ENCODE results near the gene DACT2. TPM values are rescaled to one million over a fixed set of nuclear protein-coding genes. Genes with fewer than 3 reads are reported as not detected.
"Not testable (repeated sequence)": the region's sequence is repeated elsewhere in the genome, so short reads cannot be mapped to it uniquely, and the experiment has no call there.

The DACT2 gene
- total RNA-seq, 3 donors from 2014 or later (not counting 1 experiment from before 2014, with no cell fraction given) = not detected

DNA sequence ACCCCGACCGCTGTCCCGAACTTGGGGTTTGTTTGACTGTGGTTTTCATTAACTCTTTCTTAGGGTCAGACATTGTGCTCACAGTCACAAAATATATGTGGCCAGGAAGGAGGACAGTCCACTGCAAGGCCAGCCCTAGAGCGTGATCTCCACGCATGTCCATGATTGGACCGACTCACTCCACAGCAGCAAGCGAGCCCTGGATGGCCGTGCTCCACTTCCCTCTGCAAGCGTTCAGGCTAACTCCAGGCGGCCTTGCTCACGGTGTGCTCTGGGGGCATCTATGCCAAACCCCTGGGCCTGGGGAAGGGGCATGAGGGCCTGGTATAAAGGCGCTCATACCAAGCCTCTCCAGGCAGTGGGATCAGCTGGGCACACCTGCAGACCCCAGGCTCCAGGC, 5.6 kb downstream of the DACT2 start:
- no peak for DNase-seq
- Mint-ChIP-seq H3K27ac (no peak overlapping the region), H3K4me3 (no peak overlapping the region), H3K4me1 (no peaks in the 10 kb centered on the region), H3K36me3 (no peaks in the 10 kb centered on the region), H3K9me3 (no peaks in the 10 kb centered on the region), H3K27me3 (ENCODE audit: low read depth in 2 of 2) (peaks cover 19 to 29% of the 10 kb centered on the region in 2 donors)
- TF ChIP-seq, protein P1, sequence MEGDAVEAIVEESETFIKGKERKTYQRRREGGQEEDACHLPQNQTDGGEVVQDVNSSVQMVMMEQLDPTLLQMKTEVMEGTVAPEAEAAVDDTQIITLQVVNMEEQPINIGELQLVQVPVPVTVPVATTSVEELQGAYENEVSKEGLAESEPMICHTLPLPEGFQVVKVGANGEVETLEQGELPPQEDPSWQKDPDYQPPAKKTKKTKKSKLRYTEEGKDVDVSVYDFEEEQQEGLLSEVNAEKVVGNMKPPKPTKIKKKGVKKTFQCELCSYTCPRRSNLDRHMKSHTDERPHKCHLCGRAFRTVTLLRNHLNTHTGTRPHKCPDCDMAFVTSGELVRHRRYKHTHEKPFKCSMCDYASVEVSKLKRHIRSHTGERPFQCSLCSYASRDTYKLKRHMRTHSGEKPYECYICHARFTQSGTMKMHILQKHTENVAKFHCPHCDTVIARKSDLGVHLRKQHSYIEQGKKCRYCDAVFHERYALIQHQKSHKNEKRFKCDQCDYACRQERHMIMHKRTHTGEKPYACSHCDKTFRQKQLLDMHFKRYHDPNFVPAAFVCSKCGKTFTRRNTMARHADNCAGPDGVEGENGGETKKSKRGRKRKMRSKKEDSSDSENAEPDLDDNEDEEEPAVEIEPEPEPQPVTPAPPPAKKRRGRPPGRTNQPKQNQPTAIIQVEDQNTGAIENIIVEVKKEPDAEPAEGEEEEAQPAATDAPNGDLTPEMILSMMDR (IDR thresholded peaks at IDR 0.05) = no peak
- Histone ChIP-seq H3K4me3 (ENCODE audit: low read length) (no peak overlapping the region), H3K4me1 (ENCODE audit: control insufficient read depth, insufficient read depth, low read length) (no peaks in the 10 kb centered on the region), H3K36me3 (ENCODE audit: control insufficient read depth, insufficient read depth, low read length) (no peaks in the 10 kb centered on the region), H3K27me3 (ENCODE audit: control insufficient read depth, insufficient read depth, low read length) (no peaks in the 10 kb centered on the region), H3K9me3 (ENCODE audit: control insufficient read depth, insufficient read depth, low read length) (no peaks in the 10 kb centered on the region), H3K27ac (ENCODE audit: low read length) (no peak overlapping the region)
- ATAC-seq = no peak
- intact Hi-C loops (cut with micrococcal nuclease) = no loop called here
- 62% methylated on average over 12 of the region's 12 CpGs for WGBS (ENCODE audit: insufficient coverage)

DNA sequence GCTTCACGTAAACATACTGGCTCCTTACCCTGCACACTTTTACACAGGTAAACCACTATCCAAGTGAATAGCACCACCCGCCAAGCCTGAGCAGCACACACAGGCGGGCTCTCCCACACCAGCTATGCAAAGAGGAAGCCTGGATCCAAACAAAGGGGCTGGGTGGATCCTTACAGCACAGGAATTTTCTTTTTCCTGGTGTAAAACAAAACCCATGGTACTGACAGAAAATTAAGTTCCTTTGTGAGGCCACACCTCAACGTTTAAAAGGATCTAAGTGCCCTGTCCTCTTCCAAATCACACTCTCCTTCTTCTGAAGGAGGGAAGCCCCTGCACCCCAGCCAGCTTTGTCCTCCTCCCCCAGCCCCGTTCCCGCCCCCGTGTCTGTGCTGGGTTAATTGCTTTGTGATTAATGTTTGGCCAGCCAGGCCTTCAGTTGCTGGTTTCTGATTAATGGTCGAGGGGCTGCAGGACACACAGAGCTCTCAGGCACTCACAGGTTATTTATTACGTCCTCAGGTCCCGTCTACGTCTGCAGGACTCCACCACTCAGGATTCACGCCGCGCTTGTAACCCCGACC, 6.1 kb downstream of the DACT2 start:
- TF ChIP-seq, protein P1 (IDR thresholded peaks at IDR 0.05) = no peak
- H3K9me3 Mint-ChIP-seq = no peaks in the 10 kb centered on the region
- Histone ChIP-seq H3K27me3 (ENCODE audit: control insufficient read depth, insufficient read depth, low read length) (no peaks in the 10 kb centered on the region), H3K9me3 (ENCODE audit: control insufficient read depth, insufficient read depth, low read length) (no peaks in the 10 kb centered on the region), H3K4me1 (ENCODE audit: control insufficient read depth, insufficient read depth, low read length) (no peaks in the 10 kb centered on the region), H3K36me3 (ENCODE audit: control insufficient read depth, insufficient read depth, low read length) (no peaks in the 10 kb centered on the region), H3K4me3 (ENCODE audit: low read length) (no peak overlapping the region), H3K27ac (ENCODE audit: low read length) (no peak overlapping the region)
- ATAC-seq = no peak
- 39% methylated on average over 12 of the region's 15 CpGs for WGBS (ENCODE audit: insufficient coverage)
- H3K27me3 Mint-ChIP-seq (ENCODE audit: low read depth in 2 of 2) = peaks cover 16 to 26% of the 10 kb centered on the region in 2 donors
- intact Hi-C loops (cut with micrococcal nuclease) = no loop called here
- no peaks in the 10 kb centered on the region for H3K36me3 Mint-ChIP-seq
- H3K27ac Mint-ChIP-seq = no peak overlapping the region
- DNase-seq = no peak
- no peak overlapping the region for H3K4me3 Mint-ChIP-seq
- H3K4me1 Mint-ChIP-seq = no peaks in the 10 kb centered on the region

DNA sequence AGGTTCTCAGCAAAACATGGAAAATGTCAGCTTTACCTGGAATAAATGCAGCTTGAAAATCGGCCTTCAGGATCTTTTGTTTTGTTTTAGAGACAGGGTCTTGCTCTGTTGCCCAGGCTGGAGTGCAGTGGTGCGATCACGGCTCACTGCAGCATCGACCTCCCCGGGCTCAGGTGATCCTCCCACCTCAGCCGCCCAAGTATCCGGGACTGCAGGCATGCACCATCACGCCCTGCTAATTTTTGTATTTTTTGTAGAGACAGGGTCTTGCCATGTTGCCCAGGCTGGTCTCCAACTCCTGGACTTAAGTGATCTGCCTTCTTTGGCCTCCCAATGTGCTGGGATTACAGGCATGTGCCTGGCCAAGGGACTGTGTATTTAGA, 7.5 kb downstream of the DACT2 start:
- H3K27me3 Mint-ChIP-seq (ENCODE audit: low read depth in 2 of 2) = peaks cover 10 to 19% of the 10 kb centered on the region in 2 donors
- H3K27me3 ChIP-seq (ENCODE audit: control insufficient read depth, insufficient read depth, low read length); H3K36me3 Mint-ChIP-seq; H3K9me3 Mint-ChIP-seq; DNase-seq; intact Hi-C loops (cut with micrococcal nuclease); H3K27ac ChIP-seq (ENCODE audit: low read length); H3K4me3 ChIP-seq (ENCODE audit: low read length); H3K9me3 ChIP-seq (ENCODE audit: control insufficient read depth, insufficient read depth, low read length); H3K36me3 ChIP-seq (ENCODE audit: control insufficient read depth, insufficient read depth, low read length); H3K27ac Mint-ChIP-seq; H3K4me3 Mint-ChIP-seq; H3K4me1 ChIP-seq (ENCODE audit: control insufficient read depth, insufficient read depth, low read length); ATAC-seq; H3K4me1 Mint-ChIP-seq: not testable (repeated sequence)
- WGBS (ENCODE audit: insufficient coverage) = 92% methylated on average over 8 of the region's 8 CpGs

DNA sequence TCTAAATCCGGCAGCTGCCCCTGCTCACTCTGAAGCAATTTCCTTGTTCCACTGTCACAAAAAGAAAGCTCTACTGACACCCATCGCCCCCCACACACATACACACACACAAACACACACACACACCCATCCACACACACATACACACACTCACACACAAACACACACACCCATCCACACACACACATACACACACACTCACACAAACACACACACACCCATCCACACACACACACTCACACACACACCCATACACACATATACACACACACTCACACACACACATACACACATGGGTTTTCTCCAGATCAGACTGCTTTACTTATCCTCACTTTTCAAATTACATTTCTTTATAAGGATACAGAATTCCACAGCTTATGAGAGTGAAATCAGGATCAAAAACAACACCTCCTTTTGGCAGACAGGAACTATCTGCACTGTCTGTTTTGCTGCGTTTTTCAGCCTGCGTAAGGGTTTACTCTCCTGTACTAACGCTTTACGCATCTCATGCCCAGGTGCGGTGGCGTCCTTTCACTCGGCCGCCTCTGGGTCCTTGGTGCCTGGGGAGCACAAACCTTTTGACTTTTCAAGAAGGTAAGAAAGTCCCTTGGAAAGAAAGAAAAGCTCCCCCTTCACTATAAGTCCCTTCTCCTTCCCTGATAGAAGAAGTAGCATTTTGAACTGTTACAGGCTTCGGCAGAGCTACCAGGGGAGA, 8.0 kb downstream of the DACT2 start:
- Mint-ChIP-seq H3K4me1 (no peaks in the 10 kb centered on the region), H3K9me3 (no peaks in the 10 kb centered on the region), H3K36me3 (no peaks in the 10 kb centered on the region), H3K27me3 (ENCODE audit: low read depth in 2 of 2) (peaks cover 10 to 19% of the 10 kb centered on the region in 2 donors), H3K4me3 (no peak overlapping the region), H3K27ac (no peak overlapping the region)
- H3K9me3 ChIP-seq (ENCODE audit: control insufficient read depth, insufficient read depth, low read length) = no peaks in the 10 kb centered on the region
- intact Hi-C loops (cut with micrococcal nuclease) = no loop called here
- no peaks in the 10 kb centered on the region for H3K4me1 ChIP-seq (ENCODE audit: control insufficient read depth, insufficient read depth, low read length)
- TF ChIP-seq, protein P1 (IDR thresholded peaks at IDR 0.05) = no peak
- H3K4me3 ChIP-seq (ENCODE audit: low read length) = no peak overlapping the region
- no peak for ATAC-seq
- no peak overlapping the region for H3K27ac ChIP-seq (ENCODE audit: low read length)
- no peaks in the 10 kb centered on the region for H3K36me3 ChIP-seq (ENCODE audit: control insufficient read depth, insufficient read depth, low read length)
- no peak for DNase-seq
- WGBS (ENCODE audit: insufficient coverage) = 87% methylated on average over 11 of the region's 11 CpGs
- H3K27me3 ChIP-seq (ENCODE audit: control insufficient read depth, insufficient read depth, low read length) = no peaks in the 10 kb centered on the region
